ENCODE results near the gene BPGM.

The BPGM gene

DNA sequence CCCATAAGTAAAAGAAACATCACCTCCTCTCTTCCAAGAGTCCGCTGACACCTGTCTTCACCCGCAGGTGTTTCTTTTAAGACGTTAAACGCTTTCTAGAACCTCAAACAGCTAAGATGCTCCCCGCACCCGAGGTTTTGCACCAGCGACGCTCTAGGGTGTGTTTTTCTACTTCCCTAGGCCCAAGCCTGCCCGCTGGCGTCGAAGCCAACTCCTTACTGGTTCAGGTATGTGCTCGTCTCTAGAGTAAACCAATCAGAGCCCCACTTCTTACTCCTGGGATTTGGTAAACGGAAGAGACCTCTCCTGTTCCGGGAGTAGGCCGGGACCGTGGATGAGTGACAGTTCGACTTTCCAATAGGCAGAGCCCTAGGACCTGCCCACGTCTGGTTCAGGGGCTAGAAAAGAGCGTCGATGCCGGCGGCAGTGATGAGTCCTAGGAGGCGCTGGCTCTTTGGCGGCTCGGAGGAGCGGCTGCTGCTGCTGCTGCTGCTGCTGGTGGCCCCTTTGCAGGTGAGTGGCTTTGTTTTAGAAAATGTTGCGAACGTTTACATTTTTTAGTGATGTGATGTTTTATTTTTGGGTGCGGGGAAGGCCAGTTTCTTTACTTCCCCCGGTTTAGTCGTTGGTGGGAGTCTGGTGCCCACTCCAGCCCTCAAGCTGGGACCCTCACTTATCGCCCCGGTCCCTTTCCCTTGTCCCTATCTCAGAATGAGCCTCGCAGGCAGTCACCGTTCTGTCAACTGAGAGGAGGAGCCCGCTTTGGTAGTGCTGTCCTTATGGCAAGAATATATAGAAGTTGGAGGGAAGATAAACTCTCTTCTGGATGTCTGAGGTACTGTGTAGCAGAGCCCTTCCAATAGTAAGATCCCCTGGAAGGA lies at the start of gene BPGM:
Gene BPGM (plus strand): TSS at position 429 of the 881 bp plus-strand sequence. CDS start 14,655 bp downstream, outside the sequence.
- DNase-seq = peak; percentile 99

GRCh38 chr7:134599371-134599770 lies 47.3 kb upstream of the BPGM start:
- DNase-seq = peak; percentile 1

GRCh38 chr7:134601459-134601858 lies 45.2 kb upstream of the BPGM start:
- DNase-seq = no peak

- DNase-seq = peak; percentile 27
Observed at GRCh38 chr7:134602881-134603451, 43.7 kb upstream of the BPGM start.

DNA sequence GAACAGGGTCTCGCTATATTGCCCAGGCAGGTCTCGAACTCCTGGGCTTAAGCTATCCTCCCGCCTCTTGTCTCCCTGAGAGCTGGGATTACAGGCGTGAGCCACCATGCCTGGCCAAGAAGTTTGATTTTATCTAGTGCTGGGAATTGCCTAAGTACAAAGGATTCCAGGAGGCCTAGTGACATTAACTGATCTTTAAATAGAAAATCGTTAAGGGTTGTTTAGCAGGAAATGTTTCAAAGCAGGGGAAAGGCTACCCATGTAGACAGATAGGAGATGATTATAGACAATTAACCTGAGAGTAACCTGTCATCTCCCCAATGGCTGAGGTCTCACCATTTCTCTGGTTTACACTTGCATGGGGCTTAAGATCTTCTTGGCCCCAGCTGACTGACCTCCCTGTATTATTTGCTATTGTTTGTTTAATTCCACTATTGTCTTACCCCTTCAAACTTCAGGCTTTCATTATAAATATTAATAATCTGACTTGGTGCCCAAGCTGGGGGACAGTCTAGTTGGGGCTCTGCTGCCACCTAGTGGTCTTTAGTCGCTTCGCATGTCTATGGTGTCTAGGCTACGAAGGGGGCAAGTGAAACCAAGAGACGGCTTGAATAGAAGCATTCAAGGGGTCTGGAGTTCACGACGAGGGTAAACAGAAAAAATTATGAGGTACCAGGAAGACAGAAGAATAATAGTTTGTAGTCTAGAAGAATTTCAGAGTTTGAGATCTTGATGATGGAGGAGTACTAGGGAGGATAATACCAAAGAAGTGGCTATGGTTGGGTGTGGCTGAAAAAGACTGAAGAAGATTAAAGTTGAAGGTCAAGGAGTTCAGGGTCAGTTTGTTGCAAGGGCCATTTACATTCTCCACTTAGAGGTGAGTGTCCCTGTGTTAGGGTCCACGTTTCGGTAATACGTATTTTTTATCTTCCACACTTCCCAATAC lies 40.4 kb upstream of the BPGM start:
- peak; percentile 61 for DNase-seq

GRCh38 chr7:134611611-134612151 lies 35.0 kb upstream of the BPGM start:
- no peak for DNase-seq

DNA sequence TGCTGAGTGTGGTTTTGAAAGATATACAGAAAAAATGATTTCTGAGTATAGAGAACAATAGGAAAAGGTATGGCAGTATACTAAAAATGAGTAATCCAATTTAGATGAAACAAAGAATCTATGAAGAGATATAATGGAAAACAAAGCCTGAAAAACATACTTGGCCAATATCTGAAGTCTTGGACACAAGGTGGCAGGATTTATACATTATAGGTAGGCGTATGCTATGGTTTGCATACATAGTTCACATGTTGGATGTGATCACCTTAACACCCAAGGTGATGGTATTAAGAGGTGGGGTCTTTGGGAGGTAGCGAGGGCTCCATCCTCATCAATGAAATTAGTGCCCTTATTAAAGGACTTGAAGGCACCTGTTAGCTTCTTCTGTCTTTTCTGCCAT lies 34.5 kb upstream of the BPGM start:
- no peak for DNase-seq

DNA sequence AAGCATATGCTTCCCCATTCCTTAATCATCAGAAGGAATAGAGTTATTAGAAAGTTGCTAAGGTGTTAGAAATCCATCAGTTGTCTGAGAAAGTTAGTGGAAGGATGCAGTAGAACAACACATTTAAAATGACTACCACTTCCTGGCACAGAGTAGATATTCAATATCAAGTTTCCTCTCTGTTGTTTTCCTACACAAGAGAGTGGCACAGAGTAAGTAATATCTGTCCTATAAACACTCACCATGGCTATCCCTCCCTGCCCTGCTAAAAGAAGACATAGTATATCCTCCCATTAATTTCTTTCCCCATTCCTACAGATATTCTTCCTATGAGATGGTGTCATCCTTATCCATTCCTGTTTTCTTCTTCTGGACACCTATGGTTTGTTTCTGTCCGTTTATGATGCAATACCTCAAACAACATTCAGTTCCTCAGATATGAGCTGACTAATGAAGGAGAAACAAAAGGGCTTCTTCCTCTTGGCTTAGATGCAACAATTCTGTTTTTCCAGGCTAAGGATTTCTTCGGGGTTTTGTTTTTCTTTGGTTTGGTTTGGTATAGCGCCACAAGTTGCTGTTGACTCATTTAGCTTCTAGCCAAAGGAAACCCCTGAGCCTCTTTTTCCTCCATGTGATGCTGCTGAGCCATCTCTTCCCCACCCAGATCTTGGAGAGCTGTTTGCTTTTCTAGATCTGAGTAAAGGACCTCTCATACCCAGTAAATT lies 32.9 kb upstream of the BPGM start:
- no peak for DNase-seq

- no peak for DNase-seq
Observed at GRCh38 chr7:134616611-134617010, 30.0 kb upstream of the BPGM start.

- no peak for DNase-seq
Observed at GRCh38 chr7:134618756-134619530, 27.7 kb upstream of the BPGM start.

DNA sequence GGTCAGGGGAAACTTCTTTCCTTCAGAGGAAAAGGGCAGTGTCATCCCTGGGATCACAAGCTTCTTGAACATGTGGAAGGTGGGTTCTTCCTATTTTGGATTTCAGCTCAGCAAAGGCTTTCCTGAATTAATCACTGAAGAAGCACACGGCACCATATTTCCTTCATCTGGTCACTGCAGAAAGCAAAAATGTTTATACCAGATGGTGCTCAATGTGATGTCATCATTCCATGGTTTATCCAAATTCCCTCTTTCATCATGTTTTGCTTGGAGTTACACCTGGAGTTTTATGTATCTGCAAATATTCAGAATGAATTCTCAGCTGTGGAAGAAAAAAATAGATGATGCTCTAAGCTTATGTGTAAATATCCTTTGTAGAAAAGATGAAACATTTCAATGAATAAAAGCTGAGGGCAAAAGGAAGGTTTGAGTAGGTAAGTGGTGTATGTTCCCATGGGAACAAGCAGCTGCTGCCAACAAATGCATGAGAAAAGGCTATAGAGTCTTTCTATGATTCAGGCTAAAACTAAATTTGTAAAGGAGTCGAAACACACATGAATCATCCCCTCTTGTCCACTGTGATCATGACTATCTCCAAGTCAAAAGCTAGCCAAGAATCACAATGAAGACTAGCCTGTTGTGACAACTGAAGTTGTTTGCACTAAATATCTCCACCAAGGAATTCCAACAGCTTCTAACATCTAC lies 26.9 kb upstream of the BPGM start:
- DNase-seq = no peak

GRCh38 chr7:134622303-134622995 lies 24.2 kb upstream of the BPGM start:
- DNase-seq = no peak

DNA sequence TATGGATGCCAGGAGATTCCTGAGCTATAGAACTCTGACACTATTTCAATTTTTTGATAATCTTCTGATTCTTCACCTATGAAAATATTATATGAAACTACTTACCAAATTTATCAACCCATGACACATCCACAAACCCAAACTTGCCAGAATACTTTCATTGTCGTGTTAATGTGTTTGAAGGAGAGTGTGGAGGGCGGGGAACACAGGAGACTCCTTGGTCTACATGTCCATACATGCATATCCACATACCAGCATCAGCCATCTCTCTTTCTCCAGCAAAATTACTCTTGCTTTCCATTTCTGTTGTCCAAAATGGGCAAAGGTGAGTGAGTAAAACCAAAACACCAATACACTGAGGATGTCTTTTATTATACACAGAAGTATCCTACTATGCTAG lies 23.5 kb upstream of the BPGM start:
- no peak for DNase-seq

DNA sequence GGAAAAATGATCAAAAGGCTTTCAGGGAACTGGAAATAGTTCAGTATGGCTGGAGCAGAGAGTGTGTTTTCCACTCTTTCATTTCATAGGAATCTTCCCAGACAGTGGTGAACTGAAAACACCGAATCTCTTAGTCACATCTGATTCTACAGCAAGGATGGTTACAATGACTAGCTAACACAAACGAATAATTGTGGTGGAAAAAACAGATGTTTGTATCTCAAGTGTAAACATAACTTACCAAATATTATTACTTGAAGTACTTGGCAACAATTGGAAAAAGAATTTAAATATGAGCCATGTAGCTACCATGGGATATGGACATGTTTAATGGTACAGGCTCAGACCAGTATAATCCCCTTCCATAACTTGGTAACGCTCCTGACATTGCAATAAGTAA lies 21.1 kb upstream of the BPGM start:
- DNase-seq = no peak

GRCh38 chr7:134627109-134627774 lies 19.4 kb upstream of the BPGM start:
- DNase-seq = no peak

GRCh38 chr7:134627775-134628153 lies 18.9 kb upstream of the BPGM start:
- DNase-seq = no peak

GRCh38 chr7:134629445-134629844 lies 17.2 kb upstream of the BPGM start:
- DNase-seq = no peak

DNA sequence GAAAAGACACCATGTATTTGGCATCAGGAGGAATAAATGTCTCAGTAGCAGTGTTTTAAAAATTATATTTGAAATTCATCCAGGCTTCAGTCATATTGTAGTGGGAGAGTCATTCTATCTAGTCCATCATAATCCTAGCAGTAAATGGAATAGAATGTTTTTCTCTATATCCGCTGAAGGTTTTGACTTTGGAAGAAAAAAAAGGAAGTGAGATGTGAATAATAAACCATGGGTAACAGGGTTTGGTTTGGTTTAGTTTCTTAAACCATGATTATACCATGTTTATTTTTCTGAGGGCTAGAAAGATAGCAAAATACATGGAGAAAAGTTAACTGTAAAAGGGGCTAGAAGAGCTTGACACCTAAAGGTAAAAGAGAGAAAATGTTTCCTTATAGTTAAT lies 16.4 kb upstream of the BPGM start:
- DNase-seq = no peak

DNA sequence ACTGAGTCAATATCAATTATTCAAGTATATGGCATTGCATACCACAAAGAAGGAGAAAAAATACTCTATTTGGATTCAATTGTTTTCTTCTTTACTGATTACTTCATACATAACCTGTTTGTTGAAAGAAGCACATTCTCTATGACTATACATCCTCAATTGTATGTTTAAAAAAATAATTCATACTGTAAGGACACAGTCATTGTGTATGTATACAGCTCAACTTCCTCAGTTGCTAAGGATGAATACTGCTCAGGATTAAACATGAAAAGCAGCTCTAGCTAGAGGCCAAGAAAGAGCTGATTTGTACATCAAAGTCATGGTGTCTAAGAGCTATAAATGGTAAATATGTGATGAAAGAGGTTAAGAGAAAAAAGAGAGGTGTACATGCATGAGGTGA lies 15.8 kb upstream of the BPGM start:
- no peak for DNase-seq

GRCh38 chr7:134632052-134632451 lies 14.6 kb upstream of the BPGM start:
- no peak for DNase-seq

Measured in NCI-H2227 treated with DMSO at 0.1 percent for 48 hours (cell line).